H9 (cell line): ENCODE results near the gene CALR3. TPM values are rescaled to one million over a fixed set of nuclear protein-coding genes. Genes with fewer than 3 reads are reported as not detected.
"Not testable (repeated sequence)": the region's sequence is repeated elsewhere in the genome, so short reads cannot be mapped to it uniquely, and the experiment has no call there.

Source experiments
- DNase-seq: peaks from one replicate; pipeline ENCODE4 v3.0.0-alpha.2; 2017
- H2AFZ ChIP-seq: one replicate; pipeline ENCODE4 v1.6.1; 2013; ENCODE audit warnings: mild to moderate bottlenecking, low read length, control low read depth, moderate library complexity
- H2AK5ac ChIP-seq: 2 replicates; pipeline ENCODE4 v1.6.1; 2013; ENCODE audit warnings: low read length, control low read depth, mixed read lengths; ENCODE audit not compliant: insufficient read length
- H2BK120ac ChIP-seq: one replicate; pipeline ENCODE4 v1.6.1; 2013; ENCODE audit warnings: low read depth, mild to moderate bottlenecking, low read length, control low read depth, inconsistent platforms; ENCODE audit not compliant: poor library complexity, severe bottlenecking
- H2BK12ac ChIP-seq: 2 replicates; pipeline ENCODE4 v1.6.1; 2013; ENCODE audit warnings: low read length, control low read depth, mixed read lengths, low read depth; ENCODE audit not compliant: insufficient read length
- H2BK15ac ChIP-seq: 2 replicates; pipeline ENCODE4 v1.6.1; 2013; ENCODE audit warnings: low read depth, low read length, control low read depth
- H2BK20ac ChIP-seq: one replicate; pipeline ENCODE4 v1.6.1; 2013; ENCODE audit warnings: low read depth, mild to moderate bottlenecking, low read length, control low read depth, inconsistent platforms; ENCODE audit not compliant: poor library complexity, severe bottlenecking
- H2BK5ac ChIP-seq: 2 replicates; pipeline ENCODE4 v1.6.1; 2013; ENCODE audit warnings: low read length, control low read depth, mixed read lengths; ENCODE audit not compliant: insufficient read length
- H3K14ac ChIP-seq: 2 replicates; pipeline ENCODE4 v1.6.1; 2013; ENCODE audit warnings: low read length, control low read depth; ENCODE audit not compliant: insufficient read depth
- H3K18ac ChIP-seq: 2 replicates; pipeline ENCODE4 v1.6.1; 2013; ENCODE audit warnings: low read depth, mild to moderate bottlenecking, mixed read lengths, low read length, control low read depth; ENCODE audit not compliant: insufficient read length
- H3K23ac ChIP-seq: 2 replicates; pipeline ENCODE4 v1.6.1; 2013; ENCODE audit warnings: low read length, control low read depth, mixed read lengths, low read depth; ENCODE audit not compliant: insufficient read length
- H3K23me2 ChIP-seq: 2 replicates; pipeline ENCODE4 v1.6.1; 2013; ENCODE audit warnings: low read depth, mild to moderate bottlenecking, mixed read lengths, low read length, control low read depth; ENCODE audit not compliant: insufficient read length, poor library complexity, severe bottlenecking
- H3K27ac ChIP-seq: 2 replicates; pipeline ENCODE4 v1.5.1; 2013; ENCODE audit warnings: low read length, control low read depth, mixed read lengths, low read depth; ENCODE audit not compliant: insufficient read length
- H3K27me3 ChIP-seq: 2 replicates; pipeline ENCODE4 v1.6.1; 2013; ENCODE audit warnings: low read length, control low read depth, inconsistent platforms; ENCODE audit not compliant: insufficient read depth
- H3K4ac ChIP-seq: 2 replicates; pipeline ENCODE4 v1.6.1; 2013; ENCODE audit warnings: low read depth, mild to moderate bottlenecking, control low read depth, inconsistent platforms, low read length, moderate library complexity
- H3K4me1 ChIP-seq: 2 replicates; pipeline ENCODE4 v1.6.1; 2013; ENCODE audit warnings: low read length, control low read depth, inconsistent platforms; ENCODE audit not compliant: insufficient read depth
- H3K4me2 ChIP-seq: 2 replicates; pipeline ENCODE4 v1.6.1; 2013; ENCODE audit warnings: low read length, control low read depth, mixed read lengths; ENCODE audit not compliant: insufficient read length, insufficient read depth
- H3K56ac ChIP-seq: 2 replicates; pipeline ENCODE4 v1.6.1; 2013; ENCODE audit warnings: low read depth, mild to moderate bottlenecking, mixed read lengths, low read length, control low read depth; ENCODE audit not compliant: insufficient read length
- H3K79me1 ChIP-seq: 2 replicates; pipeline ENCODE4 v1.6.1; 2013; ENCODE audit warnings: low read depth, mild to moderate bottlenecking, moderate library complexity, low read length, control low read depth, inconsistent platforms; ENCODE audit not compliant: insufficient read depth, poor library complexity, severe bottlenecking
- H3K79me2 ChIP-seq: 2 replicates; pipeline ENCODE4 v1.6.1; 2013; ENCODE audit warnings: low read length, control low read depth, inconsistent platforms; ENCODE audit not compliant: insufficient read depth
- H3K9ac ChIP-seq: 2 replicates; pipeline ENCODE4 v1.6.1; 2013; ENCODE audit warnings: low read length, control low read depth, mixed read lengths; ENCODE audit not compliant: insufficient read length; ENCODE audit errors: extremely low read depth
- H3K9me3 ChIP-seq: one replicate; pipeline ENCODE4 v1.6.1; 2013; ENCODE audit warnings: low read depth, low read length, inconsistent platforms; ENCODE audit not compliant: control insufficient read depth
- H3T11ph ChIP-seq: one replicate; pipeline ENCODE4 v1.6.1; 2013; ENCODE audit warnings: mild to moderate bottlenecking, low read length, control low read depth, inconsistent platforms
- H4K20me1 ChIP-seq: one replicate; pipeline ENCODE4 v1.6.1; 2013; ENCODE audit not compliant: control insufficient read depth, insufficient read length, insufficient read depth
- H4K5ac ChIP-seq: 2 replicates; pipeline ENCODE4 v1.6.1; 2013; ENCODE audit warnings: low read depth, mild to moderate bottlenecking, mixed read lengths, low read length, control low read depth; ENCODE audit not compliant: insufficient read length
- H4K8ac ChIP-seq: replicated peaks from 2 replicates; pipeline ENCODE4 v1.6.1; 2013; ENCODE audit warnings: low read length, control low read depth, mixed read lengths, low read depth; ENCODE audit not compliant: insufficient read length
- H4K91ac ChIP-seq: 2 replicates; pipeline ENCODE4 v1.6.1; 2013; ENCODE audit warnings: low read depth, mild to moderate bottlenecking, moderate library complexity, mixed read lengths, low read length, control low read depth; ENCODE audit not compliant: insufficient read length
- H3K27ac Mint-ChIP-seq, 3 experiments: 2 replicates in 2 of 3; 3 replicates in 1 of 3; pipeline ENCODE4 v1.8.0; 2020 to 2021; ENCODE audit warnings: mixed read lengths in 3 of 3, mild to moderate bottlenecking in 1 of 3, moderate library complexity in 1 of 3
- H3K27me3 Mint-ChIP-seq: 2 replicates; pipeline ENCODE4 v1.8.0; 2021; ENCODE audit warnings: low read depth, mild to moderate bottlenecking, moderate library complexity, mixed read lengths
- H3K36me3 Mint-ChIP-seq, 3 experiments: 2 replicates in 2 of 3; 3 replicates in 1 of 3; pipeline ENCODE4 v1.8.0; 2020 to 2021; ENCODE audit warnings: low read depth in 3 of 3, mixed read lengths in 3 of 3; ENCODE audit not compliant: insufficient read depth in 1 of 3
- H3K4me1 Mint-ChIP-seq, 2 experiments: 2 replicates each; pipeline ENCODE4 v1.8.0; 2020; ENCODE audit warnings: mixed read lengths in 2 of 2
- H3K4me3 Mint-ChIP-seq, 2 experiments: 2 replicates in 1 of 2; 3 replicates in 1 of 2; pipeline ENCODE4 v1.8.0; 2020 to 2021; ENCODE audit warnings: mild to moderate bottlenecking in 2 of 2, mixed read lengths in 2 of 2, moderate library complexity in 1 of 2
- H3K9me3 Mint-ChIP-seq, 2 experiments: 2 replicates in 1 of 2; 3 replicates in 1 of 2; pipeline ENCODE4 v1.8.0; 2020; ENCODE audit warnings: mild to moderate bottlenecking in 2 of 2, mixed read lengths in 2 of 2, moderate library complexity in 1 of 2
- WGBS: extraction: QIAGEN DNeasy Blood & Tissue Kit; methylation state at CpG from one replicate; pipeline ENCODE4 v1.1.7; 2013; ENCODE audit warnings: missing lambda C conversion rate, low lambda C conversion rate, mixed read lengths; ENCODE audit not compliant: insufficient read length; ENCODE audit errors: extremely low coverage; 5-methylcytosine and 5-hydroxymethylcytosine counted together
- total RNA-seq: library from RNA; stranded (reverse); gene quantifications from 2 replicates; pipeline ENCODE4 v1.2.1, GENCODE V29; 2021
- TF ChIP-seq, protein P1 (sequence below): fragments of 200-600 bp; sonication (generic); conservative IDR thresholded peaks from 3 replicates; pipeline ENCODE4 v1.8.0; 2021; ENCODE audit warnings: antibody characterized with exemption, mild to moderate bottlenecking

CALR3 gene
- total RNA-seq, 1 experiment from 2014 or later = 0.44 TPM

DNA sequence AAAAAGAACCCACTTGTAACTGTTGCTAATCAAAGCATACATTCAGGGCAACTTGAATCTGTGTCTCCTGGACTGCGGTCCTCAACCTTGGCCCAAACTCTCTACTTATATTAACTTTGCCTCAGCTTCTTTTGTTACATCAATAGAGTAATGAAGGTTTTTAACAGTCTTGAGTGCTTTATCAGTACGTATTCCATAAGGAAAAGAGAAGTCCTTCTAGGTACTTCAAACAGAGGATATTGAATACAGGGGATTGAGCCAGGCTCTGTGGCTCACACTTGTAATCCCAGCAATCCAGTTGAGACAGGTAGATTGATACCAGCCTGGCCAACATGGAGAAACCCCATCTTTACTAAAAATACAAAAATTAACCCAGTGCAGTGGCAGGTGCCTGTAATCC lies 23.0 kb downstream of the CALR3 start:
- no peak overlapping the region for H2BK120ac ChIP-seq
- DNase-seq = no peak
- no peak overlapping the region for H2BK15ac ChIP-seq

GRCh38 chr19:16472559-16472899 lies 23.4 kb downstream of the CALR3 start:
- not testable (repeated sequence) for H3K79me1 ChIP-seq, H2BK20ac ChIP-seq, H2AK5ac ChIP-seq, H3K36me3 Mint-ChIP-seq, H2BK120ac ChIP-seq, DNase-seq, H3T11ph ChIP-seq, H3K27ac ChIP-seq, H3K27ac Mint-ChIP-seq, H3K9ac ChIP-seq, H3K4me1 ChIP-seq, H3K9me3 ChIP-seq, H2BK15ac ChIP-seq, H3K27me3 ChIP-seq, H3K23ac ChIP-seq, H4K5ac ChIP-seq, H2AFZ ChIP-seq, H2BK12ac ChIP-seq, H4K8ac ChIP-seq, H4K91ac ChIP-seq, H3K18ac ChIP-seq, H3K56ac ChIP-seq, H4K20me1 ChIP-seq, H3K4ac ChIP-seq, H3K27me3 Mint-ChIP-seq, H3K23me2 ChIP-seq, H2BK5ac ChIP-seq
- no CpG with 5 or more reads among the region's 2 CpGs for WGBS
- Histone ChIP-seq H3K14ac (0 out of 2 replicates have a peak overlapping the region, but pooled peaks have one; percentile 51), H3K79me2 (peaks cover 15% of the 10 kb centered on the region), H3K4me2 (peak overlapping the region; percentile 43)
- Mint-ChIP-seq H3K4me1 (peaks cover 24 to 28% of the 10 kb centered on the region in 2 experiments), H3K4me3 (peak overlapping the region; percentile 84 to 93), H3K9me3 (peaks cover 7 to 11% of the 10 kb centered on the region in 2 experiments; a peak in 4 of 5 replicates)

More for the DNA sequence above, 23.0 kb downstream of the CALR3 start:
- peak overlapping the region; percentile 84 to 93; a peak in 2 of 5 replicates for H3K4me3 Mint-ChIP-seq
- Histone ChIP-seq H2AK5ac (no peak overlapping the region), H2AFZ (no peak overlapping the region), H4K8ac (no peak overlapping the region), H3K56ac (no peak overlapping the region), H3T11ph (no peak overlapping the region), H4K20me1 (no peaks in the 10 kb centered on the region), H3K14ac (no peak overlapping the region), H3K27ac (no peak overlapping the region), H3K27me3 (no peaks in the 10 kb centered on the region), H2BK20ac (no peak overlapping the region), H4K91ac (no peak overlapping the region), H3K9me3 (no peaks in the 10 kb centered on the region), H3K4ac (no peak overlapping the region), H3K79me2 (peaks cover 13% of the 10 kb centered on the region), H2BK5ac (no peak overlapping the region), H2BK12ac (no peak overlapping the region), H3K18ac (no peak overlapping the region), H4K5ac (no peak overlapping the region), H3K9ac (no peak overlapping the region), H3K4me2 (no peak overlapping the region), H3K23me2 (peaks cover 9% of the 10 kb centered on the region), H3K4me1 (0 out of 2 replicates have a peak, but pooled peaks cover 3% of the 10 kb centered on the region), H3K23ac (no peak overlapping the region), H3K79me1 (peaks cover 5% of the 10 kb centered on the region)
- H3K4me1 Mint-ChIP-seq = peaks cover 24% of the 10 kb centered on the region in 2 experiments
- peaks cover 1% of the 10 kb centered on the region for H3K27me3 Mint-ChIP-seq
- no CpG with 5 or more reads among the region's 2 CpGs for WGBS
- no peak overlapping the region for H3K27ac Mint-ChIP-seq
- TF ChIP-seq, protein P1, sequence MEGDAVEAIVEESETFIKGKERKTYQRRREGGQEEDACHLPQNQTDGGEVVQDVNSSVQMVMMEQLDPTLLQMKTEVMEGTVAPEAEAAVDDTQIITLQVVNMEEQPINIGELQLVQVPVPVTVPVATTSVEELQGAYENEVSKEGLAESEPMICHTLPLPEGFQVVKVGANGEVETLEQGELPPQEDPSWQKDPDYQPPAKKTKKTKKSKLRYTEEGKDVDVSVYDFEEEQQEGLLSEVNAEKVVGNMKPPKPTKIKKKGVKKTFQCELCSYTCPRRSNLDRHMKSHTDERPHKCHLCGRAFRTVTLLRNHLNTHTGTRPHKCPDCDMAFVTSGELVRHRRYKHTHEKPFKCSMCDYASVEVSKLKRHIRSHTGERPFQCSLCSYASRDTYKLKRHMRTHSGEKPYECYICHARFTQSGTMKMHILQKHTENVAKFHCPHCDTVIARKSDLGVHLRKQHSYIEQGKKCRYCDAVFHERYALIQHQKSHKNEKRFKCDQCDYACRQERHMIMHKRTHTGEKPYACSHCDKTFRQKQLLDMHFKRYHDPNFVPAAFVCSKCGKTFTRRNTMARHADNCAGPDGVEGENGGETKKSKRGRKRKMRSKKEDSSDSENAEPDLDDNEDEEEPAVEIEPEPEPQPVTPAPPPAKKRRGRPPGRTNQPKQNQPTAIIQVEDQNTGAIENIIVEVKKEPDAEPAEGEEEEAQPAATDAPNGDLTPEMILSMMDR = no peak
- H3K36me3 Mint-ChIP-seq = no peaks in the 10 kb centered on the region
- peaks cover 7 to 11% of the 10 kb centered on the region in 2 experiments; a peak in 4 of 5 replicates for H3K9me3 Mint-ChIP-seq
